ENCODE data around the gene DCTD. TPM values are rescaled to one million over a fixed set of nuclear protein-coding genes. Genes with fewer than 3 reads are reported as not detected.
A peak's percentile ranks its signal among the peaks of the same experiment; 100 is the strongest.

Gene DCTD
- total RNA-seq, 2 donors from 2014 or later = 90.6 to 109 TPM

DNA sequence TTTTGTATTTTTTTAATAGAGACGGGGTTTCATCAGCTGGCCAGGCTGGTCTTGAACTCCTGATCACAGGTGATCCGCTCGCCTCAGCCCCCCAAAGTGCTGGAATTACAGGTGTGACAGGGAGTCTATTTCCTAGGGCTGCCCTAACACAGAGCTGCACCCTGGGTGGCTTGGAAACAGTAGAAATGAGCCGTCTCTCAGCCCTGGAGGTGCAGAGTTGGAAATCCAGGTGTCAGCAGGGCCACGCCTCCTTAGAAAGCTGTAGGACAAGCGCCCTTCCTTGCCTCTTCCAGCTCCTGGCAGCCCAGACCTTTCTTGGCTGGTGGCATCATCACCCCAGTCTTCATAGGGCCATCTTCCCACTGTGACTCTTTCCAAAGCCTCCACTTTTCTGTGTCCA lies 71.6 kb downstream of the DCTD start:
- ATAC-seq (no peak), DNase-seq (ENCODE audit: low spot score in 2 of 2) (no peak)
- no peaks in the 10 kb centered on the region for H3K9me3 Mint-ChIP-seq
- H3K27ac Mint-ChIP-seq = no peak overlapping the region
- H3K36me3 Mint-ChIP-seq = no peaks in the 10 kb centered on the region

DNA sequence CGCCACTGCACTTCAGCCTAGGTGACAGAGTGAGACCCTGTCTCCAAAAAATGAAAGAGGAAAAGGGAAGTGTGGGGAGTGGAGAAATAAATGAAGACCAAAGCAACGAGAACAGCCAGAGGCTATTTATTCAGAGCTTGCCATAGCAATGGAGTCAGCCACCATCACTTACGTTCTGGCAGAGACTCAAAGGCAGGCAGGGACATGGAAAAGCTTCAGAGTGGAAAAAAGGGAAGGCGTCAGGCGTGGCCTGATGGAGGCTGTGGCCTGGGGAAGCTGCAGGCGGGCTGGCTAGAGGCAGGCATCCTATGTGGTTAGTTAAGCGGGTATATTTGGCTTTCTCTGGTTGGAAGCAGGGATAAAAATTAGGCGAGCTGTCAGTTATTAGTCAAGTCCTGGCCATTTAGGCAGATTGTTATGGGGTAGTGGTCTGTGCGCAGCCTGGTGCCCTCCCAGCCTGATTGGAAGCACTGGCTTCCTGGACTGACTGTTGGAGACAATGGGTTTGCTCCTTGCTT lies 73.3 kb downstream of the DCTD start:
- Mint-ChIP-seq H3K36me3 (no peaks in the 10 kb centered on the region), H3K9me3 (no peaks in the 10 kb centered on the region), H3K27ac (no peak overlapping the region)
- DNase-seq (ENCODE audit: low spot score in 2 of 2) (no peak), ATAC-seq (no peak)

DNA sequence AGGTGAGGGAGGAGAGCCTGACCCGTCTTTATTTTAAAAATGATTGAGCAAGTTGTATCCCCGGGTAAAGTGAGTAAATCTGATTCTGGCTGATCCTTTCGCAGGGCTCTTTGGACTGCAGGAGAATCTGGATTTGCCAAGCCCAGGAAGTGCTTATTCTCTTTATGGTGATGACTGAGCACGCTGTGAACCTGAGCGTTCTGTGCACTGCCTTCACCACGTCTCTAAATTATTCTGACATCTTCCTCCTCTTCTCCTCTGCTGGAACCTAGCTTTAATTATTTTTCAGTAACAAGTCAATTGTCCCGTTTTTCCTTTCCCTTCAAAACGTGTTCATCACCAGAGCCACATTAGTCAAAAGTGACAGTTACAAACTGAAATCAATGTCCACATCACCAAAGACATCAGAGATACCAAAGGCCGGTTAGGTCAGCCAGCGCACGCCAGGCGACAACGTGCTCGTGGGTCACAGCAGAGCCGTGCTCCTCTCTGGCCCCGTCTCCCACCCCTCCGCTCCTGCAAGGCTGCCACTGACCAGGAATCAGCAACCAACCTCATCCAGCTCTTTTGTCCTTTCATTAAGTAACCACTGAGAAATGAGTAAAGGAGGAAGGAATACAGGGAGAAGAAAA lies 74.3 kb downstream of the DCTD start:
- Mint-ChIP-seq H3K36me3 (no peaks in the 10 kb centered on the region), H3K27ac (no peak overlapping the region), H3K9me3 (no peaks in the 10 kb centered on the region)
- ATAC-seq (no peak), DNase-seq (ENCODE audit: low spot score in 2 of 2) (no peak)

DNA sequence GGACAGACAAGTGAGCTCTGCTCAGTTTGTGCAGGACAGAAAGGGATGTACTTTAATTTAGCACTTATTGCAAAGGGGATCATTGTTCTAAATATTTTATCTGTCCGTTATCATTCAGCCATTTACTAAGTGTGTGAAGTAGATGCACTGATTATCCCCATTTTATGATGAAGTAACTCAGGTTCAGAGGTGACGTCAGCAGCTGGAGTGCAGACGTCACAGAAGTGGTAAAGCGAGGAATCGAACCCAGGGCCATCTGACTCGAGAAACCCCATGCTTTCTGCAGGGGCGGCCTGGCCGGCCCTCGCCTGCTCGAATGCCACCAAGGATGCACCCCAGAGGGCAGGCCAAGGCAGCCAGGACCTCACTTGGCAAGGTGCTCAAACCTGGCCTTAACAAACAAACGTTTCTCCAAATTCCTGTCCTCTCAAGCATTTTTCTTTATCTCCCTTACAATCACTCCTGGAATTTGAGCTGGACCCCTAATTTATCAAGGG lies 75.0 kb downstream of the DCTD start:
- no peak for ATAC-seq
- Mint-ChIP-seq H3K9me3 (no peaks in the 10 kb centered on the region), H3K27ac (peak overlapping the region in 1 of 2 donors; percentile 17), H3K36me3 (no peaks in the 10 kb centered on the region)
- DNase-seq (ENCODE audit: low spot score in 2 of 2) = no peak

DNA sequence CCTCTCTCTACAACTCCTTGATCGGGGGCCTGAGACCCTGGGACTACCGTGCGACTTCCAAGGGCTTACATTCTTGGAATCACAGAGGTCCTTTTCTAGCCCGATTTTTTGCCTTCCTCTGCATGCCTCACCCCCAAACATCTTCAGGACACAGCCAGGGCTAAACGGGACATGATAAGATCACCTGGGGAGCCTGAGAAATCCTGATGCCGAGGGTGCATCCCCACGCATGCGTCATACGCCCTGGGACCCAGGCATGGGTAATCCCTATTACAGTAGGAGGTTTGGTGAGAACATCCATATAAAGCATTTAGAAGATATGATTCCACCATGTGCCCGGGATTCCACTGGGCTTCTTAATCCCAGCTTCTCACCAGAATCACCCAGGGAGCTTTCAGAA lies 77.1 kb downstream of the DCTD start:
- no peaks in the 10 kb centered on the region for H3K9me3 Mint-ChIP-seq
- DNase-seq (ENCODE audit: low spot score in 2 of 2) (no peak), ATAC-seq (no peak)
- no peaks in the 10 kb centered on the region for H3K36me3 Mint-ChIP-seq
- no peak overlapping the region for H3K27ac Mint-ChIP-seq

Other genes with a start within 250 kb of the DCTD start
- gene WWC2, start 181.9 kb upstream of the DCTD start, total RNA-seq = 1 to 10 TPM; 3.1 to 3.8 TPM